ENCODE results near the gene CHRM4. TPM values are rescaled to one million over a fixed set of nuclear protein-coding genes. Genes with fewer than 3 reads are reported as not detected.
A peak's percentile ranks its signal among the peaks of the same experiment; 100 is the strongest.

Gene CHRM4
- polyA plus RNA-seq, 2 of the 4 experiments (the other 2 are of a cell fraction) = 0.17 to 0.28 TPM

- DNase-seq (ENCODE audit: low read depth in 1 of 2, low spot score in 1 of 2) (no peak), FAIRE-seq (no peak), ATAC-seq (no peak)
- ChIA-PET POLR2A (no interaction called here), CTCF (interaction anchor here (0.6 to 25.2 kb wide), 9 partner anchors 9 to 118 kb away, joined by 3 to 325 read pairs (median 4); partner anchors contain the start of genes CHRM4 and DGKZ)
- WGBS (ENCODE audit: missing lambda C conversion rate) = 93% methylated on average over 7 of the region's 7 CpGs
- TF ChIP-seq HOXB13 (CRISPR knock-in tag; IDR thresholded peaks at IDR 0.05; ENCODE audit: low read depth) (no peak), CEBPB (IDR thresholded peaks at IDR 0.05) (peak; percentile 59 to 60; a peak in 3 of 4 replicates), POLR2A (IDR thresholded peaks at IDR 0.05; ENCODE audit: low read length) (no peak), ZSCAN20 (CRISPR knock-in tag; IDR thresholded peaks at IDR 0.05) (no peak), RAD21 (conservative IDR thresholded peaks at IDR 0.05 in 1 of 2, IDR thresholded peaks at IDR 0.05 in 1 of 2) (no peak)
- Histone ChIP-seq H3K4me3 (no peak overlapping the region), H3K27ac (no peak overlapping the region), H3K4me1 (no peaks in the 10 kb centered on the region), H3K4me2 (no peak overlapping the region), H3K9me3 (no peaks in the 10 kb centered on the region)
Observed at GRCh38 chr11:46356924-46357482, 34.6 kb downstream of the CHRM4 start.

GRCh38 chr11:46353698-46354097 lies 37.9 kb downstream of the CHRM4 start:
- POLR2A ChIA-PET = no interaction called here
- WGBS (ENCODE audit: missing lambda C conversion rate) = 90% methylated on average over 9 of the region's 9 CpGs
- Histone ChIP-seq H3K9me3 (no peaks in the 10 kb centered on the region), H3K4me1 (peaks cover 7% of the 10 kb centered on the region), H3K27ac (no peak overlapping the region), H3K4me2 (no peak overlapping the region), H3K4me3 (no peak overlapping the region)
- CTCF ChIA-PET = interaction anchor here (0.5 to 25.2 kb wide), 4 partner anchors 14 to 171 kb away, joined by 3 to 325 read pairs (median 7); partner anchors contain the start of gene CHRM4
- no peak for FAIRE-seq
- ATAC-seq = no peak
- TF ChIP-seq TFCP2L1 (CRISPR knock-in tag; IDR thresholded peaks at IDR 0.05) (no peak), RNF2 (IDR thresholded peaks at IDR 0.05; ENCODE audit: borderline replicate concordance, low read depth) (no peak), ZFP36 (IDR thresholded peaks at IDR 0.05; ENCODE audit: borderline replicate concordance, partially characterized antibody) (no peak), FOXS1 (CRISPR knock-in tag; IDR thresholded peaks at IDR 0.05) (no peak), EHMT2 (IDR thresholded peaks at IDR 0.05; ENCODE audit: low read depth) (no peak), RAD21 (conservative IDR thresholded peaks at IDR 0.05 in 1 of 2, IDR thresholded peaks at IDR 0.05 in 1 of 2) (no peak), KDM5A (IDR thresholded peaks at IDR 0.05) (no peak), ZNF302 (CRISPR knock-in tag; IDR thresholded peaks at IDR 0.05) (no peak), CBX2 (IDR thresholded peaks at IDR 0.05; ENCODE audit: borderline replicate concordance, low read depth) (no peak), ELK1 (IDR thresholded peaks at IDR 0.05; ENCODE audit: low read depth, low read length) (no peak), ZC3H11A (IDR thresholded peaks at IDR 0.05) (no peak), JUN (IDR thresholded peaks at IDR 0.05) (no peak), CBX8 (IDR thresholded peaks at IDR 0.05) (no peak), MAFK (IDR thresholded peaks at IDR 0.05; ENCODE audit: partially characterized antibody) (no peak)
- DNase-seq (ENCODE audit: low read depth in 1 of 2, low spot score in 1 of 2) = no peak

DNA sequence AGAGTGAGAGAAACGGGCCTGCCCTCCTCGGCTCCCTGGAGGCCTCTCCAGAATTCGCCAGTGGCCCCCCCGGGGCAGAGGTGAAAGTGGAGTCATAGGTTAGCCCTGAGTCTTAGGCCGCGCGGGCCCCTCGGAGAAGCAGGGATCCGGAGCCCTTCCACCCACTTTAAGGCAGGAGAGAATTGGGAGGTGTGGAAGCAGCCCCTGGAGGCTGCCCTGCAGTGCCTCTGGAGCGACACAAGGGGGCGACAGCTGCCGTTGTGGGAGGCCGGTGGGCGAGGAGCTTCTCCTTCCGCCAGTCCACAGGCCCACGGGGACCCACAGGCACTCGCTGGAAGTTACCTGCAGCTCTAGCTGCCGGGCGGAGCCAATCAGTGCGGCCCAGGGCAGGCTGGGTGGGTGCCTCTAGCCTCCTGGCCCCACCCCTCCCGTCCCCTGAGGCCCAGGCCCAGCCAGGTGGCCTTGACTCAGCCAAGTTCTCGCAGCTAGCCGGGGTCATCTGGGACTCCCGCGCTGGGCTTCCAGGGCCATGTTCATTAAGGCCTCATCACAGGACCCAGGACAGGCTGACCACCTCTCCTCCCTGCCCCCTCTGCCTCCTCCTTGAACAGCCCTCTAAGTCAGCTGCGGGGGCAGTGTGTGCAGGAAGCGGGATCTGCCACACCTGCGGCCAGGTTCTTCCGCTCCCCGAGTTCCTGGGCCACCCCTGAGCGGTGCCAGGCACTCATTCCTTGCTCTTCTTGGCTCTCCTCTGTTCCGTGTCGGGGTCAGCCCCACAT lies 39.3 kb downstream of the CHRM4 start:
- DNase-seq (ENCODE audit: low read depth in 1 of 2, low spot score in 1 of 2) = peak in 1 of 2 experiments; percentile 46
- ChIA-PET POLR2A (no interaction called here), CTCF (interaction anchor here (0.8 to 25.2 kb wide), 8 partner anchors 15 to 113 kb away, joined by 3 to 325 read pairs (median 6); partner anchors contain the start of gene CHRM4)
- H3K4me1 ChIP-seq = peaks cover 13% of the 10 kb centered on the region
- H3K4me3 ChIP-seq = no peak overlapping the region
- TF ChIP-seq EP300 (IDR thresholded peaks at IDR 0.05) (no peak), JUNB (IDR thresholded peaks at IDR 0.05) (no peak), RAD21 (conservative IDR thresholded peaks at IDR 0.05 in 1 of 2, IDR thresholded peaks at IDR 0.05 in 1 of 2) (peak; percentile 26 to 31; a peak in 3 of 5 replicates)
- TF ChIP-seq, protein P1, sequence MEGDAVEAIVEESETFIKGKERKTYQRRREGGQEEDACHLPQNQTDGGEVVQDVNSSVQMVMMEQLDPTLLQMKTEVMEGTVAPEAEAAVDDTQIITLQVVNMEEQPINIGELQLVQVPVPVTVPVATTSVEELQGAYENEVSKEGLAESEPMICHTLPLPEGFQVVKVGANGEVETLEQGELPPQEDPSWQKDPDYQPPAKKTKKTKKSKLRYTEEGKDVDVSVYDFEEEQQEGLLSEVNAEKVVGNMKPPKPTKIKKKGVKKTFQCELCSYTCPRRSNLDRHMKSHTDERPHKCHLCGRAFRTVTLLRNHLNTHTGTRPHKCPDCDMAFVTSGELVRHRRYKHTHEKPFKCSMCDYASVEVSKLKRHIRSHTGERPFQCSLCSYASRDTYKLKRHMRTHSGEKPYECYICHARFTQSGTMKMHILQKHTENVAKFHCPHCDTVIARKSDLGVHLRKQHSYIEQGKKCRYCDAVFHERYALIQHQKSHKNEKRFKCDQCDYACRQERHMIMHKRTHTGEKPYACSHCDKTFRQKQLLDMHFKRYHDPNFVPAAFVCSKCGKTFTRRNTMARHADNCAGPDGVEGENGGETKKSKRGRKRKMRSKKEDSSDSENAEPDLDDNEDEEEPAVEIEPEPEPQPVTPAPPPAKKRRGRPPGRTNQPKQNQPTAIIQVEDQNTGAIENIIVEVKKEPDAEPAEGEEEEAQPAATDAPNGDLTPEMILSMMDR (IDR thresholded peaks at IDR 0.05) = peak; percentile 51
- WGBS (ENCODE audit: missing lambda C conversion rate) = 76% methylated on average over 26 of the region's 33 CpGs
- H3K9me3 ChIP-seq = no peaks in the 10 kb centered on the region
- peak in 1 of 2 experiments; percentile 61; a peak in 3 of 6 replicates for ATAC-seq
- no peak for FAIRE-seq
- H3K4me2 ChIP-seq = no peak overlapping the region
- no peak overlapping the region for H3K27ac ChIP-seq
